ENCODE data around the gene GPRC5B.

- TF ChIP-seq POLR2A (IDR thresholded peaks at IDR 0.05), result no peak
- TF ChIP-seq CTCF (IDR thresholded peaks at IDR 0.05), result no peak
Observed at GRCh38 chr16:19876501-19877059, 8.1 kb downstream of the GPRC5B start.

Measured in thyroid gland (tissue), 4 donors.